GM12873 (cell line): ENCODE data around the gene SMIM20.

Source experiments
- CTCF ChIP-seq: IDR thresholded peaks from 2 replicates; pipeline ENCODE4 v1.5.1; 2012; ENCODE audit warnings: low read depth, mild to moderate bottlenecking, moderate library complexity, low read length, control low read depth; ENCODE audit not compliant: insufficient read depth; ENCODE audit errors: missing control alignments

SMIM20 gene

GRCh38 chr4:25883565-25883964 is 30.5 kb upstream of the SMIM20 start:
- TF ChIP-seq CTCF: no peak

GRCh38 chr4:25884031-25884782 is 29.8 kb upstream of the SMIM20 start:
- TF ChIP-seq CTCF: no peak

GRCh38 chr4:25888781-25889180 is 25.2 kb upstream of the SMIM20 start:
- TF ChIP-seq CTCF: no peak

DNA sequence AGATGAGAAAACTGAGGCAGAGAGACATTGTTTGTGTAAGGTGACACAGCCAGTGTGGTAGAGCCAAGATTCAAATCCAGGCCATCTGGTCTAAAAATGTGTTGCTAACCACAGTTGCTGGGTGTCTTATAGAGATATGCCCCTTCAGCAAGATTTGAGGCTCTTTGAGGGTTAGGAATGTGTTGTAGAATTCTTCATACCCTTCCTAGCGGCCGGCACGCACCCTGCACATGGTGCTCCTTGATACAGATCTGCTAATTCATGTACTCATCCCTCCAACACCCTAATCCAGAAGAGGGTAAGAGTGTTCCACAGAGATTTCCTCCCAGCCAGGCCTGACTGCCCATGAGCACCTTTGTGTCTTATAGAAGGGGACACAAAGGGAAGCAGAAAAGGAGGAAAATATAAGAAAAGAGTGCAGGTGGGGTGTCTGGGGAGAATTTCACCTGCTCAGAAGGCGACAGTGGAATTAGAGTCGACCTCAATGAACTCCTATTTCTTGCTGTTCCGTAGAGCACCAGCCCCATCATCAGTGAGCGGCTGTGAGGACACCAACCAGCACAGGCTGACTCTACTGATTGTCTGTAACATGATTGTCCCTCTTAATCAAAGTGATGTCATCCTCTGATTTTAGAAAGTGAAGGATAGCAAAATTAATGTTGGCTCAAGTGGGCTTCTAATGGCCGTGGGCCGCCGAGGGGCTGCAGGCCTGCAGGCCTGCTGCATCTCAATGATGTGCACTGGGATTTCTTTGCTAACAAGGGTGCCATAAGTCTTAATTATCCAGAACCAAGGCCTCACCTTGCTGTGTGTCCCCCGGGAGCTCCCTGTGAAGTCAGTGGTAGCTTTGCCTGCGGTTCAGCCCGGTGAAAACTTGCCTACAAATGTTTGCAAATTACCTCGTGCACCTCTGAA is 24.2 kb upstream of the SMIM20 start:
- no peak for TF ChIP-seq CTCF

DNA sequence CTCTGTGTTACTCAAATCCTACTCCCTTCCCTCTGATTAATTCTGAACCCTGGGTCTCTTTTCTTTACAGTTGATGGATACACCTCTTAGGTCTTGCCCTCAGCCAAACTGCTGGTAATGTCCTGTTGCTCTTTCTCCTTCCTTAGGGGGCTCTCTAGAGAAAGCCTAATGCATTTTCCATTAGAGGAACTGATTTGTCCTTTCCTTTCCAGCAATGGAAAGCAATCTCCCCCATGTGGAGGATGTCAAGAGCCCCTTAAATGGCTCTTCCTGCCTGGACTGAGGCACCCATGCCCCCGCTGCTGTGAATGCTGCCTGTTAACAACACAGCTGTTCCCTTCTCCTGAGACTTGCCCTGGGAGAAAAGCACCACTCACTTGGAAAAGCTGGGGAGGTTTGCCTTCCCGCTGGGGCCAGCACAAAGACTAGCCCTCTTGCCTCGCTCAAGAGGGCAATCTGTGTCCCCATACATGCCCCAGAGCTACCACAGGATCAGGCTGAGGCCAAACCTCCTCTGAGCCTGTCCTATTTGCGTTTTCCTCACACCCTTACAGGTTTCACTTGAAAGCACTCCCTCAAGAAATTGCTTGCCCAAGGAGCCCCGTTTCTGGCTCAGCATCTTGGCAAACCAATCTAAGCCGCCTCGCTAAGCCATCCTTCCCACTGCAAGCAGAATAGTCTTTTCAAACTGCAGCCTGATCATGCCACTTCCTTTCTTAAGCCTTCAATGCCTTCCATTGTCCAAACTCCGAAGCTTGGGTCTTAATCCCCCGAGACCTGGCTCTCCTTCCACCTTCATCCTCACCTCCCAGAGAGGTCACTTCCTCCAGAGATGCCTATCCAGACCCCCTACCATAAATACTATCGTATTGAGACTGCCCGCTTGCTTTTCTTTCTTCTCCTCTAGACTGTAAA is 23.2 kb upstream of the SMIM20 start:
- TF ChIP-seq CTCF: no peak

- no peak for TF ChIP-seq CTCF
Observed at GRCh38 chr4:25892796-25893195, 21.2 kb upstream of the SMIM20 start.
